Sigmoid colon (tissue), 7 donors: ENCODE measurements around the gene UBE3B. TPM values are rescaled to one million over a fixed set of nuclear protein-coding genes. Genes with fewer than 3 reads are reported as not detected.

Experiments used
- DNase-seq: peaks from one replicate; pipeline ENCODE4 v3.0.0-alpha.2; 2019
- H3K27ac ChIP-seq, 4 donors: fragments of 200-600 bp; sonication (generic); one replicate each; pipeline ENCODE4 v1.5.1; 2016 to 2019; ENCODE audit warnings: mild to moderate bottlenecking in 1 of 4
- H3K27me3 ChIP-seq, 3 donors: fragments of 200-600 bp; sonication (generic); one replicate each; pipeline ENCODE4 v1.5.1; 2019; ENCODE audit warnings: mild to moderate bottlenecking in 1 of 3
- H3K36me3 ChIP-seq, 4 donors: fragments of 200-600 bp; sonication (generic); one replicate each; pipeline ENCODE4 v1.5.1; 2016 to 2019
- H3K4me1 ChIP-seq, 4 donors: fragments of 200-600 bp; sonication (generic); one replicate each; pipeline ENCODE4 v1.5.1; 2017 to 2019
- H3K4me3 ChIP-seq, 4 donors: fragments of 200-600 bp; sonication (generic); one replicate each; pipeline ENCODE4 v1.5.1; 2017 to 2019; ENCODE audit warnings: mild to moderate bottlenecking in 2 of 4, moderate library complexity in 1 of 4
- H3K9me3 ChIP-seq, 4 donors: fragments of 200-600 bp in 3 of 4; sonication (generic) in 3 of 4; one replicate each; pipeline versions ENCODE4 v1.5.1 to v1.6.1; 2013 to 2019
- EP300 ChIP-seq, 4 donors: sonication (generic); formaldehyde crosslinking; IDR thresholded peaks; one replicate each; pipeline ENCODE4 v1.6.1; 2017; ENCODE audit warnings: antibody characterized with exemption in 4 of 4
- POLR2A ChIP-seq, 2 donors: fragments of 450-650 bp; IDR thresholded peaks; one replicate each; pipeline ENCODE4 v1.6.1; 2016; ENCODE audit warnings: antibody characterized with exemption in 2 of 2, mild to moderate bottlenecking in 2 of 2, moderate library complexity in 2 of 2
- POLR2AphosphoS5 ChIP-seq, 4 donors: sonication (generic); formaldehyde crosslinking; IDR thresholded peaks; one replicate each; pipeline ENCODE4 v1.6.1; 2017; ENCODE audit warnings: antibody characterized with exemption in 4 of 4
- WGBS, 2 donors: extraction: QIAGEN DNeasy Blood & Tissue Kit; methylation state at CpG; one replicate each; pipeline ENCODE4 v1.1.7; 2013; 5-methylcytosine and 5-hydroxymethylcytosine counted together
- intact Hi-C: fragments of 100-400 bp; cut with DNase I; formaldehyde crosslinking; loops from one replicate; pipeline ENCODE4 v1.15.1; 2023
- polyA plus RNA-seq, 3 donors: library from polyadenylated mRNA; stranded (reverse); fragments of 200-250 nt; gene quantifications; one replicate each; pipeline ENCODE4 v1.2.3, GENCODE V29; 2013
- total RNA-seq, 4 donors: library from RNA; depleted of rRNA; stranded (reverse); fragments of >200 nt; gene quantifications; one replicate each; pipeline ENCODE4 v1.1.0, GENCODE V29; 2016
- TF ChIP-seq, protein P1 (sequence below), 4 experiments: fragments of 450-650 bp in 3 of 4; fragments of 200-600 bp in 1 of 4; IDR thresholded peaks; one replicate each; pipeline ENCODE4 v1.5.1; 2016 to 2019; ENCODE audit warnings: antibody characterized with exemption in 4 of 4, mild to moderate bottlenecking in 3 of 4, moderate library complexity in 2 of 4
- donor health status: healthy with polysubstance abuse.
- donor health status: Bipolar disorder and iron deficiency.
- donor health status: healthy.

The UBE3B gene
- total and polyA plus RNA-seq, 7 donors, result 15.3 to 67.7 (median 48.4) TPM

GRCh38 chr12:109557200-109557599 lies 79.8 kb downstream of the UBE3B start:
- TF ChIP-seq, protein P1, sequence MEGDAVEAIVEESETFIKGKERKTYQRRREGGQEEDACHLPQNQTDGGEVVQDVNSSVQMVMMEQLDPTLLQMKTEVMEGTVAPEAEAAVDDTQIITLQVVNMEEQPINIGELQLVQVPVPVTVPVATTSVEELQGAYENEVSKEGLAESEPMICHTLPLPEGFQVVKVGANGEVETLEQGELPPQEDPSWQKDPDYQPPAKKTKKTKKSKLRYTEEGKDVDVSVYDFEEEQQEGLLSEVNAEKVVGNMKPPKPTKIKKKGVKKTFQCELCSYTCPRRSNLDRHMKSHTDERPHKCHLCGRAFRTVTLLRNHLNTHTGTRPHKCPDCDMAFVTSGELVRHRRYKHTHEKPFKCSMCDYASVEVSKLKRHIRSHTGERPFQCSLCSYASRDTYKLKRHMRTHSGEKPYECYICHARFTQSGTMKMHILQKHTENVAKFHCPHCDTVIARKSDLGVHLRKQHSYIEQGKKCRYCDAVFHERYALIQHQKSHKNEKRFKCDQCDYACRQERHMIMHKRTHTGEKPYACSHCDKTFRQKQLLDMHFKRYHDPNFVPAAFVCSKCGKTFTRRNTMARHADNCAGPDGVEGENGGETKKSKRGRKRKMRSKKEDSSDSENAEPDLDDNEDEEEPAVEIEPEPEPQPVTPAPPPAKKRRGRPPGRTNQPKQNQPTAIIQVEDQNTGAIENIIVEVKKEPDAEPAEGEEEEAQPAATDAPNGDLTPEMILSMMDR (IDR thresholded peaks at IDR 0.05), result no peak
- no peak for TF ChIP-seq POLR2A (IDR thresholded peaks at IDR 0.05)
- TF ChIP-seq EP300 (IDR thresholded peaks at IDR 0.05), result no peak
- no peak for TF ChIP-seq POLR2AphosphoS5 (IDR thresholded peaks at IDR 0.05)
- Histone ChIP-seq H3K36me3 (peaks cover 0 to 13% (median 0%) of the 10 kb centered on the region in 4 donors), H3K27me3 (peaks cover 0 to 21% (median 0%) of the 10 kb centered on the region in 3 donors), H3K9me3 (no peaks in the 10 kb centered on the region), H3K4me1 (no peaks in the 10 kb centered on the region), H3K27ac (no peak overlapping the region), H3K4me3 (no peak overlapping the region)
- WGBS, 2 donors, result 88 to 93% methylated on average over 10 of the region's 10 CpGs
- DNase-seq, result no peak
- intact Hi-C loops, result no loop called here

GRCh38 chr12:109557805-109558204 lies 80.4 kb downstream of the UBE3B start:
- no peaks in the 10 kb centered on the region for H3K4me1 ChIP-seq
- peaks cover 0 to 15% (median 0%) of the 10 kb centered on the region in 3 donors for H3K27me3 ChIP-seq
- DNase-seq, result no peak
- TF ChIP-seq POLR2A (IDR thresholded peaks at IDR 0.05) (no peak), EP300 (IDR thresholded peaks at IDR 0.05) (no peak), POLR2AphosphoS5 (IDR thresholded peaks at IDR 0.05) (no peak)
- TF ChIP-seq, protein P1 (IDR thresholded peaks at IDR 0.05), result no peak
- H3K36me3 ChIP-seq, result peaks cover 0 to 19% (median 1%) of the 10 kb centered on the region in 4 donors
- no peak overlapping the region for H3K27ac ChIP-seq
- intact Hi-C loops, result no loop called here
- no peak overlapping the region for H3K4me3 ChIP-seq
- H3K9me3 ChIP-seq, result no peaks in the 10 kb centered on the region
- 83 to 89% methylated on average over 12 of the region's 12 CpGs for WGBS, 2 donors

GRCh38 chr12:109558374-109559199 lies 81.2 kb downstream of the UBE3B start:
- no peak overlapping the region for H3K4me3 ChIP-seq
- no peaks in the 10 kb centered on the region for H3K4me1 ChIP-seq
- H3K27ac ChIP-seq, result no peak overlapping the region
- H3K36me3 ChIP-seq, result peaks cover 0 to 27% (median 3%) of the 10 kb centered on the region in 4 donors
- no peak for DNase-seq
- peaks cover 0 to 7% (median 0%) of the 10 kb centered on the region in 3 donors for H3K27me3 ChIP-seq
- no peaks in the 10 kb centered on the region for H3K9me3 ChIP-seq
- TF ChIP-seq POLR2A (IDR thresholded peaks at IDR 0.05) (no peak), EP300 (IDR thresholded peaks at IDR 0.05) (no peak), POLR2AphosphoS5 (IDR thresholded peaks at IDR 0.05) (no peak)
- TF ChIP-seq, protein P1 (IDR thresholded peaks at IDR 0.05), result no peak
- 32 to 72% methylated on average over 25 of the region's 25 CpGs for WGBS, 2 donors
- intact Hi-C loops, result no loop called here

DNA sequence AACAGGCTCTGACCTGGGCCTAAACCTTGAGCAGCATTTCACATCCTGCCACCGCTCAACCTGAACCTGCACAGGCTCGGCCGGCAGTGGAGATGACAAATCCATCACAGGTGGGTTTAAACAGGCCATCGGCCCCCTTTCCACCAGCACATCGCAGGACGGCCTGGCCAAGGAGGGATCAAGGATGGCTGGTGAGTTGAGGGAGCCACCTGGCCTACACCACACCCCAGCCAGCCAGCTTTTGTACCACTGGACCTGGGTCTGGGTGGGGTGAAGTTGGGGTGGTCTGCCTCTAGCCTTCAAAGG lies 81.7 kb downstream of the UBE3B start:
- Histone ChIP-seq H3K4me1 (no peaks in the 10 kb centered on the region), H3K9me3 (no peaks in the 10 kb centered on the region), H3K27ac (no peak overlapping the region), H3K36me3 (peaks cover 0 to 32% (median 3%) of the 10 kb centered on the region in 4 donors), H3K4me3 (no peak overlapping the region), H3K27me3 (peaks cover 0 to 1% (median 0%) of the 10 kb centered on the region in 3 donors)
- 90 to 97% methylated on average over 6 of the region's 6 CpGs for WGBS, 2 donors
- TF ChIP-seq EP300 (IDR thresholded peaks at IDR 0.05) (no peak), POLR2A (IDR thresholded peaks at IDR 0.05) (no peak), POLR2AphosphoS5 (IDR thresholded peaks at IDR 0.05) (no peak)
- TF ChIP-seq, protein P1 (IDR thresholded peaks at IDR 0.05), result no peak
- no peak for DNase-seq
- intact Hi-C loops, result no loop called here
